GM18499 (cell line): ENCODE data around the gene STK32C.
"Not testable (repeated sequence)": the region's sequence is repeated elsewhere in the genome, so short reads cannot be mapped to it uniquely, and the experiment has no call there.

Experiments used
- ATAC-seq: cut with Tn5 transposase; IDR thresholded peaks from one replicate; pipeline ENCODE4 v1.9.1; 2021; ENCODE audit warnings: moderate number of reproducible peaks; ENCODE audit not compliant: insufficient read depth, unreplicated experiment

The STK32C gene

DNA sequence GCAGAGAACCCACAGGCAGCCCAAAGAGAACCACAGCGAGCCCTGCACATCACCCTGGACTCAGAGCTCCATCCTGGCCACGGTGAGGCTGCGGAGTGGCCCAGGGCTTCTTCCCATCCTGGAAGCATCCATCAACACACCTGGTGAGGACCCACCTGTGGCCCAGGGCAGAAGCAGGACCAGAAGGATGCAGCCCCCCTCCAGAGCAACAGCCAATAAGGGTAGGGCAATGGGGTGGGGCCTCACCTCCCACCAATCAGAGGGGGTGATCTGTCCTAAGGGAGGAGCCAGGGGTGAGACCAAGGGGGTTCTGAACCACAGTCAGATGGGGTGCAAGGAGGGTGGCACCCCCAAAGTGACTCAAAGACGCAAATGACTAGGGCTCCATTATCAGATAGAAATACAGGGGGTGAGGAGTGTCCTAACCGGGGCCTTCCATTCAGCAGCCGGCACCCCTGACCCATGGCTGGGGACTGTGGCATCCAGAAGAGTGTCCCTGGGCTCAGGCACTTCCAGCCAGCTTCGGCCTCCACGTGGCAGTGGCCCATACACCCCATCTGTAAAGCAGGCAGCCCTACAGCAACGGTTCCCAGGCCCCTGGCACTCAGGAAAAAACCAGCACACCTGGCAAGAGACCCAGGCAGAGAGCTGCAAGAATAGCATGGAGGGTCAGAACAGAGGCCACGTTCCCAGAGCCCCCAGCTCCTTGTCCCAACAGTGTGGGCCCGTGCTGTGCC is 36.9 kb downstream of the STK32C start:
- no peak for ATAC-seq

DNA sequence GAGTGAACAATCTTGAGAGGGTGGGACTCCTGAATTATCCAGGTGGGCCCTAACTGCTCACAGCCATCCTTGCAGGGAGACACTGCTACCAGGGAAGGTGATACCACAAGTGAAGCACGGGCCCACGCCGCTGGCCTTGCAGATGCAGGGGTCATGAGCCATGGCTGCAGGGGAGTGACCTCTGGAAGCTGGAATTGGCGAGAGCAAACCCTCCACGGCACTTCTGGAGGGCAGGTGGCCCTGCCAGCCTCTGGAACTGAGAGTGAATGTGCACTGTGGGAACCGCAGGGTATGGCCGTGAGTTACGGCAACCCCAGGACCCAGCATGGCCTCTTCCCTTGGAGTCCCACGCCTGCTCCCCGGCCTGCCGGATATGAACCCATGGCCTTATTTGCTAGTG is 37.5 kb downstream of the STK32C start:
- ATAC-seq = no peak

DNA sequence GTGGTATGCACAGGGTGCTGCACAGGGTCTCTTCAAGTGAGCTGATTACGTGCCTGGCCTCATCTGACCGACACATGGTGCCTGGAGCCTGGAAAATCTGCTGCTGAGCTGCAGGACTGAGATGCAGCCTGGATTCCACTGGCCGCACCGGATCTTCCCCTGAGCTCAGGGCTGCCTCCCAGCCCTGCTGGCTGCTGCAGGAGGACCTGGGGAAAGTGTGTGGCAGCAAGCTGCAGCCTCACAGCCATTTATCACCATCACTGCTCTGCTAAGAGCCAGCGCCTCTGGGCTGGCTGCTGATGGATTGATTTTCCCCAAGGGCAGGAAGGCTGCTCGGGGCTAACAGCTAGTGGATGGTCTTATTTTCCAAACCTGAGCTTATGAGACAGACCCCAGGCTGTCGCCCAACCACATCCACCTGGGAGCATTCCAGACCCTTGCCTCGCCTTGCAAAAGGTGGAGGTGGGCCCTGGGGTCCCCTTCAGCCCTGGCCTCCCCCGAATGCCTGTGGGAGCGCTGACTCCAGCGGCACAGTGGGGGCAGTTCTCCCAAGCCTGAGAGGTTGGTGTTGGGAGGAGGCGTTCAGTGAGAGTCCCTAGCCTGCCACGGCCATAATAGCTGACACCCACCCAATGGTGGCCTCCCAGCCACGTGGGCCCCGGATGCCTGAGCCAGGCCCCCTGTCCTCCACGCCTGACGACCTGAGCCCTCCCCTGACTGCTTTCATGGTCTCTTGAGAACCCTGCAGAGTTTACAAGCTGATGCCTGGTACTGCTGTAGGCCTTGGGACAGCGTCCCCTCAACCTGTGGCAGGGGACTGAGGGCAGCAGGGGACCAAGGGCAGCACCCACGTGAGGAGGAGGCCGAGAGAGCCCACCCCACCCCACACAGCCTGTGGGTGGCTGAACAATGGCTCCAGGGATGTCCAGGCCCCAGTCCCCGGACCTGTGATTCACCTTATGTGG is 38.2 kb downstream of the STK32C start:
- no peak for ATAC-seq

DNA sequence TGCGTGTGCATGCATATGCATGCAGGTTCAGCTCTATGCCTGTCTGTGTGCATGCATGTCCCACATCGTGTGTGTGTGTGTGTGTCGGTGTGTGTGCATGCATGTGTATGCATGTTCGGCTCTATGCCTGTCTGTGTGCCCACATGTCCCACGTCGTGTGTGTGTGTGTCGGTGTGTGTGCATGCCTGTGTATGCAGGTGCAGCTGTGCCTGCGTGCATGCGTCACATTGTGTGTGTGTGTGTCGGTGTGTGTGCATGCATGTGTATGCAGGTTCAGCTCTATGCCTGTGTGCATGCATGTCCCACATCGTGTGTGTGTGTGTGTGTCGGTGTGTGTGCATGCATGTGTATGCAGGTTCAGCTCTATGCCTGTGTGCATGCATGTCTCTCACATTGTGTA is 39.8 kb downstream of the STK32C start:
- not testable (repeated sequence) for ATAC-seq

DNA sequence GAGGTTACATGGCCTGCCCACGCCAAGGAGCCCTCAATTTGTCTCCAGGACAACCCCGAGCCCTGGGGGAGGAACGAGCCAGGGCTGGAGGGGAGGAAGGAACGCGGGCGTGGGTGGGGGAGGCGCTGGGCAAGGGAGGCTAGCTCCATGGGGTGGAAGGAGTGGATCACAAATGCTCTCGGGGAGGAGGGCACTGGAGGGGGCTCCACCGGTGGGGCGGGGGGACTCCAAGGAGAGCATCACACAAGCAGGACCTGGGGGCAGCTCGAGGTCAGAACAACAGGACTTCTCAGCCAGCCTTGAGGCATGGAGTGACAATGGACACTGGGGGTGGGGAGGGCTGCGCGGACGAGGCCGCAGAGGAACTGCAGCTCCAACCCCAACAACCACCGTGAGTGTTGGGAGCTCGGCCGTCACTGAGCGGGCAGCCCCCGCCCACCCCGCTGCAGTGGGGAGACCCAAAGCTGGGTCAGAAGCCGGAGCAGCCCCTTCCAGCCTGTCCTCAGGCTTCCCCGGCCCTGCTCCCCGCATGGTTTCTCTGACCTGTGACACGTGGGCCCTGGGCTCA is 41.1 kb downstream of the STK32C start:
- no peak for ATAC-seq

DNA sequence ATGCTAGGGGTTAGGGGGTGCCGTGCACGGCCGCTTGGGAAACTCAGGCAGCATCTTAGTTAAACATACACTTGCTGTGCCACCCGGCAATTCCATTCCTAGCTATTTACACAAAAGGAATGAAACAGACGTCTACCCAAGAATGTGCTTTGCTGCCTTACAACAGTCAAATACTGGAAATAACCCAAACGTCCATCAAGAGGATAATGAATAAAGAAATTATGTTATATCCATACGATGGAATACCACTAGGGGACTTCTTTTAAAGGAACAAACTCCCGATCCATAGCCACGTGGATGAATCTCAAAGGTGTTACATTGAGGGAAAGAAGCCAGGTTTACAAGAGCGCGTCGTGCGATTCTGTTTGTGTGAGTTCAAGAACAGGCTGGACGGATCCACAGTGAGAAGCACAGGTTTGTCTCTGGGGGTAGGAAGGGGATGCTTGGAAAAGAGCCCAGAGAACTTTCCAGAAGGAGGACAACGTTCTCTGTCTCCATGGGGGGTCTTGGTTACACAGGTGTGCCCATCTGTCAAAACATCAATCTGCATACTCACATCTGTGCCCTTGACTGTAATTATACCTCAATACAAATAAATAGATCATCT is 41.8 kb downstream of the STK32C start:
- ATAC-seq = no peak

DNA sequence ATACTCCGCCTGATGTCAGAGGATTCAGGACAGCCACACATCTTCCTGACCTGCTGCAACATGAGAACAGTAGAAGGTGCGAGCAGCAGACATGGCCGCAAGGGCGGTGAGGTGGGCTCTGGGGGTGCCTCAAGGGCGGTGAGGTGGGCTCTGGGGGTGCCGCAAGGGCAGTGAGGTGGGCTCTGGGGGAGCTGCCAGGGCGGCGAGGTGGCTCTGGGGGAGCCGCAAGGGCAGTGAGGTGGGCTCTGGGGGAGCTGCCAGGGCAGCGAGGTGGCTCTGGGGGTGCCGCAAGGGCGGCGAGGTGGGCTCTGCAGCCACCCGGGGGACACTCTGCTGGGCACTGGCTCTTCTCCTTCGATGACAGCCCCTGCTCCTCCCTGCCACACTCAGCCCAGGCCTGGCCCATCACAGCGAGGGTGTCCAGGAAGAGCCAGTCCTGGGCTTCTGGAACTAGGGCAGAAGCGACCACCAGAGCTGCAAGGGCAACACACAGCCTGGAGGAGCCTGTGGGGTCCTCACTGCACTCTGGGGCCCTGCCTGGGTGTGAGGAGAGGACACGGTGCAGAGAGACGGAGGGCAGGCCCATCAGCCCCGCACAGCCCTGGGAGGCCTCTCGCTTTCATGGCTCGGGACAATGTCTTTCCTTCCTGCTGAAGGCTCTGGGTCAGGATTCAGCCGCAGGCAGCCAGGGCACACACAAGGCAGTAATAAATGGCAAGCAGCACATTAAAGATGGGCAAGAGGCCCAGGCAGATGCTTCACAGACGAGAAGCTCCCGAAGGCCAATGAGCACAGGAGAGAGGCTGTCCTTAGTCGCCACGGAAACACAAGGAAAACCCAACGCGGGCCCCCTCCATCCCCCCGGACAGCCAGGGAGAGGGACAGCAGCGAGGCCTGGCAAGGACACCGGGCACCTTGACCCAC is 42.5 kb downstream of the STK32C start:
- ATAC-seq = no peak

DNA sequence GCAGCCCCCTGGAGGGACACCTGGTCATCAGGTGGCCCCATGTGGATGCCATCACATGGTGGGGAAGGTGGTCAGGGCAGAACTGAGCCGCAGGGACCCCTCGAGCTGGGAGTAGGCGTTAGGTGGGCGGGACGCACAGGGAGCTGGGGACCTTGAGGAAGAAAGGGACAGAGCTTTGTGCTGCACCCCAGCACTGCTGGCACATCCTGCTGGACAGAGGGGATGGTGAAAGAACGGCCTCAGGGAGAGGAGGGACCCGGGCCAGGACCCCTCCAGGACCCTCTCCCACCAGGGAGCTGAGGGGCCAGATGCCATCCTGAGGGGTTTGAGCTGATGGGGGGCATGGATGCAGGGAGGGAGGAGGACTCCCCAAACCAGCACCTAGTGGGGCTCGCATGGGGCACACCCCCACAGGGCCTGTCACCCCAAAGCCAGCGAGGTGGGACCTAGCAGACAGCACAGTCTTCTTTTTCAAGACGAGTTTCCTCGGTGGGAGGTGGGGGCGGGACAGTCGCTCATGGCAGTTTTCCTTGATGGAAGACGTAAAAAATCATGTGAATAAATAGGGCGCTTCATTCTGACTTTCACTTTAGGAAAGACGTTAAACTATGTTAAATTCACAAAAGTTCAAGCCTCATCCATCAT is 43.3 kb downstream of the STK32C start:
- ATAC-seq = no peak

DNA sequence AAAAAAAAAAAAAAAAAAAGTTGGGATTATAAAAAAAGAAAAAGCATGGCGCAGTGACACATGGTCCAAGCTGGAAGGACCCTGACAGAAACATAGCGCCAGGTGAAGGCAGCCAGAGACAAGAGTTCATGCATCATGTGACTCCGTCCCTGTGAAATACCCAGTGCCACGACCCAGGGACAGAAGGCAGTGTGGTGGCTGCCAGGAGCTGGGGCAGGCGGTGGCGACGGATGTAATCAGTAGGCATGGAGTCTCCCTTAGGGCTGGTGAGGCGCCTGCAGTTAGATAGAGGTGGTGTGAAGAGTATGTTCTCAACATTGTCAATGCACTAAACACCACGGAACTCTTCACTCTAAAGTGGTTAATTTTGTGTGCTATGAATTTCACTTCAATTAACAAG is 43.9 kb downstream of the STK32C start:
- no peak for ATAC-seq

DNA sequence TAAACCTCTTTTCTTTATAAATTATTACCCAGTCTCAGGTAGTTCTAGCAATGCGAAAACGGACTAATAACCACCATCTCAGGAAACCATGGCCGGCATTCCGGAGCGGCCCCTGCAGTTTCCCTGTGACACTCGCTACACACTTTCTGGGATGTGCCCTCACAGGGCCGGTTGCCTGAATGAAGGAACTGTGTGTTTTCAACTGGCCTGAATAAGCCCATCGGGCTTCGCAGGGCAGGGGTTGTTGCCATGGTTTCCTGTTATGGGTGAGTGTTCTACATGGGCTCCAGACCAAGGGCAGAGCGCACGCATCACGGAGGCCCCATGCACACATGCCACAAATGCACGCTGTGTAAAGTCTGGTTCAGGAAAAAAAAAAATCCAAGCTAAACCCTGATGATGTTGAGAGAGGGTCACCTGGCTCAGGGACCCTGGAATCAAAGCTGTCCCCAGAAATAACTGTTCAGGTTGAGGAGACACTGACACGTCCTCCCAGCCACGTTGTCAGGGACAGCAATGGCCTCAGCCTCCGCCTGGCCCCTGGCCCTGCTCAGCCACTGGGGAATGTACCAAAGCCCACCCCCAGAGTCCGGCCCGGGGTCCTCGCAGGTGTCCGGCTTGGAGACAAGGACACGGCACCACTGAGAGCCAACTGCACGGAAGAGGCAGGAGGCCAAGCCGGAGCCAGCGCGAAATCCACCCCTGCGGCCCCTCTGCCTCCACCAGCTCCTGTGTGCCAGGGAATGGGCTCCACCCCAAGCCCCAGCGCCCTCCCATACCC is 47.9 kb downstream of the STK32C start:
- no peak for ATAC-seq

DNA sequence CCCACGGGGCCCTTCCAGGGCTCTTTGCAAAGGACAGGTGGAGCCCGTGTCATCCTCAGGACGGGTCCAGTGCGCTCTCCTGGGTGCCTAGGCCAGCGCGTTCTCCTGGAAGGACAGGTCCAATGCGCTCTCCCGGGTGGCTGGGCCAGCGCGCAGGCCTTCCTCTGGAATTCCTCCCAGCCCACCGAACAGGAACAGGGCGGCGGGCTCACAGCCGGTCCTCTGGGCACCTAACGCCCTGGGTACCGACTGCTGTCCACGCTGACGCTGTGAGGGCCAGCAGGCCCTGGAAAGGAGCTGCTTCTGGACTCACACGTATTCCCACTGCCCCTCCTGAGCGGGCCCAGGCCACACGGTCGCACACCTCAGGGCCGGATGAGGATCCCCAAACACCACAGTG is 49.3 kb downstream of the STK32C start:
- ATAC-seq = no peak

DNA sequence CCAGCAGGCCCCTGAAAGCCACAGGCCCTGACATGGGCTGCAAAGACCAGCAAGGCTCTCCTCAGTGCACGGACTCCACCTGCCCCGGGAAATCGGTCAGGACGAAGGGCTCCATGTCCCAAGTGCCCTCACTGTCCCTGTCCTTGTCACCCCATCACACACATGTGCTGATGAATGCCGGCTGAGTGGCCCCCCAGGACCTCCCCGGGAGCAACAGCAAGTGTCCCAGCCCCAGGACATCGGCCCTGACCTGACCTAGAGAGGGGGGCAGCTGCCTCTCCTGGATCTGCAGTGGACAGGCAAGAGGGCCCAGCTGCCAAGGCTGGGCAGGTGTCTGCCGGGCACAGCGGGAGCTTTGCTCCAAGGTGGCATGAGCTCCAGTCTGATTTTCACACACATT is 49.8 kb downstream of the STK32C start:
- ATAC-seq = no peak

DNA sequence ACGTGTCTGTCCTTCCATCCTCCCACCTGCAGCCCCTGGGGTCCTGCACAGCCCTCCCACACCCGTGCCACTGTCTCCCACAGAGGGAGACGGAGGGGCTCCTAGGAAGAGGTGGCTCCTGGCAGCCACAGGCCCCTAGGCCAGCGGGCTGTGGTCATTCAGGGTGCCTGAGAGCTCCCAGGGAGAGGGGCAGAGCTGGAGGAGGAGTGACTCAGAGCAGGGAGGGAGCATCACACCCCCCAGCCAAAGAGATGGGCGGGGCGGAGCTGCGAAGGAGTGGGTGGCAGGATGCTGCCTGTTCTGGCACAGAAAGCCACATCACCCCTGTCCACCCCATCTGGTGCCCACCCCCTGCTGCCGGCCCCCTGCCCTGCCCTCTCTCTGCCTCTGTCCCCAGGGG is 50.5 kb downstream of the STK32C start:
- no peak for ATAC-seq

DNA sequence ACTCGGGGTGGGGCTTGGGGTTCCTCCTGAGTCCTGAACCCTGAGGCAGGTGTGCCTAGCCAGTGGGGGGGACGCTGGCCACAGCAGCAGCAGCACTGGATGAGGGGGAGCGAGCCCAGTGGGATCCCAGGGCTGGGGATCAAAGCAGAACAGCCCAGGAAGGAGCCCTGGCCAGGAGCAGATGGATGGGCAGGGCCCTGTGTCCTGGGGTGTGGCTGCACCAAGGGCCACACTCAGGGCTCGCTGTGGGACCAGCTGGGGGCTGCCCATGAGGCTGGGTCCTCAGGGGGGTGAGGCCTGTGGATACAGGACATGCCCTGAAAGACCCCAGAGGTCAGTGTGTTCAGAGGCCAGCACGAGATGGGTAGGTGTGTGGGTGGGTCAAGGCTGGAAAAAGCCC is 50.9 kb downstream of the STK32C start:
- ATAC-seq = no peak

DNA sequence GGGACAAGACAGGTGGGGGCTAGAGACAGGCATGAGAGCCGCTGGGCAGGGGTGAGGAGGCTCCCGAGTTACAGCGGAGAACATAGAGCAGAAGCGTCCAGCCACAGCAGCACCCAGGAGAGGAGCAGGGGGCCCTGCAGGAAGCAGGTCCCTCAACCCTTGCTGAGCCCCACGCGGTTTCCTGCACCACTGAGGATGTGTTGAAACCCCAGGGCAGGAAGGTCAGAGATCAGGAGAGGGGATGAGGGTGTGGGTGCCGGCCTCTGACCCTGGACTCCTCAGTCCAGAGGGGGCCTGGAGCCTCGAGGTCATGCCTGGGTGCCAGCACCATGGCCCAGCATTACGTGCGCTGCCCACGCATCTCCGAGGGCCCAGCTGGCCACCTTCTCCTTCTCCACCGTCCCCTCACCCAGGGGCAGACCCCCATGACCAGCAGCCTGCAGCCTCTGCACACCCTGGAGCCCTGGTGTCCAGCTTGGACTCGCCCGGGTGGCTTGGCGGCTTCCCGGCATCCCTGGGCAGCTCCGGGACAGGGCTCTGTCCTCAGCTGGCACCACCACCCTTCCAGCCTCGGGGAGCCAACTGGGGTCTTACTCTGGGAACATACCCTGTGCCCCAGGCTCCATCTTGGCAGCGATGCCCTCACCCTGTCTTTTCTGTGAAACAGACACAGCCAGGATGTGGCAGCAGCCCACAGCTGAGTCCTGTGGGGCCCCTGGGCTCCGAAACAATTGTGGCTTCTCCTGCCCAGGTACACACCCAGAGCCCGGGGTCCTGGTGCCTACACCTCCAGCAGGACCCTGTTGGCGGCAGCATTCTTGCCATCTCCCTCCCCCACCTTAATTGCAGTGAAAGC is 52.0 kb downstream of the STK32C start:
- ATAC-seq = no peak

DNA sequence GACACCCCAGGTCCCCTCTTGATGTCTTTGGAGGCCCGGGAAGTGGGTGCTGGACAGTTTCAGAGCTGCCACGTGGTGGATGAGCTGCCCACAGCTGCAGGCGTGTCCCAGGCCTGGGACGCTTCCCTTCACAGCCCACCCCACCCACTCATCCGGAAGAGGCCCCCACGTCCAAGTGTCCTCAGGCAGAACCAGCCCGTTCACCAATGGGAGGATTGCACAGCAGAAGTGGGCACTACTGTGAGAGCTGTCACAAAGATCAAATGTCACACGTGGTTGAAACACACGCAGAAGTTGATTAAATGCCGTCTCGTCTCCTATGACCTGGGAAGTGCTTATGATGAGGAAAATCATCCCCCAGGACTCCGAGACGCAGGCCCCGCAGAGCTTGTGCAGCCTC is 52.9 kb downstream of the STK32C start:
- ATAC-seq = no peak

DNA sequence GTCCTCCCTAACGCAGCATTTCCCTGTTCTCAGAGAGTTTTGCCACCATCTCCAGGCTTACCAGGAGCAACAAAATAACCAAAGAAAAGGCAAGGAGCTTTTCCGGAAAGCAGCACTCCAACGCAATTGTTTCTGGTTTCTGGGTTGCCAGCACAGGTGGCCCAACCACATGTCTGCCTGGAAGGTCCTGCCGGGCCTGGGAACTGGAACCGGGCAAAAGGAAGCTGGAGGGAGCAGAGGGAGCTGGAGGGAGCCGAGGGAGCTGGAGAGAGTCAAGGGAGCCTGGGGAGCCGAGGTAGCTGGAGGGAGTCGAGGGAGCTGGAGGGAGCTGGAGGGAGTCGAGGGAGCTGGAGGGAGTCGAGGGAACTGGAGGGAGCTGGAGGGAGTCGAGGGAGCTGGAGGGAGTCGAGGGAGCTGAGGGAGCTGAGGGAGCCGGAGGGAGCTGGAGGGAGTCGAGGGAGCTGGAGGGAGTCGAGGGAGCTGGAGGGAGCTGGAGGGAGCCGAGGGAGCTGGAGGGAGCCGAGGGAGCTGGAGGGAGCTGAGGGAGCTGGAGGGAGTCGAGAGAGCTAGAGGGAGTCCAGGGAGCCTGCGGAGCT is 54.6 kb downstream of the STK32C start:
- no peak for ATAC-seq
